ENCODE measurements around the gene PLEKHM2. TPM values are rescaled to one million over a fixed set of nuclear protein-coding genes. Genes with fewer than 3 reads are reported as not detected.

The PLEKHM2 gene
- total RNA-seq, 5 donors from 2014 or later (not counting 1 experiment from before 2014, with no cell fraction given), result 52.5 to 65.2 (median 59.6) TPM

- Histone ChIP-seq H3K27ac (ENCODE audit: low read length) (peak overlapping the region; percentile 54), H3K4me1 (ENCODE audit: control insufficient read depth in 1 of 2, extremely low read depth in 1 of 2, insufficient read depth in 2 of 2, low read length in 2 of 2) (peaks cover 7 to 35% of the 10 kb centered on the region in 2 experiments), H3K4me3 (ENCODE audit: control insufficient read depth in 1 of 2, extremely low read depth in 1 of 2, low read length in 1 of 2) (peak overlapping the region; percentile 55 to 60), H3K9me3 (no peaks in the 10 kb centered on the region), H3K36me3 (ENCODE audit: control insufficient read depth in 2 of 2, extremely low read depth in 1 of 2, insufficient read depth in 1 of 2, low read length in 1 of 2) (no peaks in the 10 kb centered on the region), H3K27me3 (replicated peaks in 1 of 2; ENCODE audit: control insufficient read depth in 2 of 2, extremely low read depth in 1 of 2, insufficient read depth in 2 of 2, low read length in 1 of 2) (no peaks in the 10 kb centered on the region)
- peak overlapping the region; percentile 78 to 88 (median 88) for H3K4me3 Mint-ChIP-seq
- POLR2A ChIA-PET, result interaction anchor here in 1 of 2 donors (0.6 kb wide), 1 partner anchor 88 kb away, joined by 7 read pairs; no protein-coding TSS in a partner anchor
- CTCF ChIA-PET, result interaction anchor here in 1 of 2 donors (1.0 kb wide), 1 partner anchor 12 kb away, joined by 3 read pairs; no protein-coding TSS in a partner anchor
- H3K27me3 Mint-ChIP-seq, result no peaks in the 10 kb centered on the region
- H3K4me1 Mint-ChIP-seq, result peaks cover 28 to 44% (median 39%) of the 10 kb centered on the region in 3 donors
- H3K9me3 Mint-ChIP-seq, result no peaks in the 10 kb centered on the region
- WGBS (ENCODE audit: insufficient coverage), result under 1% methylated on average over 65 of the region's 72 CpGs
- DNase-seq (peak in 30 of 35 experiments; percentile 7 to 59 (median 20)), ATAC-seq (replicated peaks in 1 of 4) (peak; percentile 61 to 65 (median 64))
- H3K36me3 Mint-ChIP-seq, result peaks cover 6% of the 10 kb centered on the region
- H3K27ac Mint-ChIP-seq, result peak overlapping the region; percentile 85 to 92
These were observed 560 bp downstream of the PLEKHM2 start for GRCh38 chr1:15684468-15685291.

- 85% methylated on average over 3 of the region's 4 CpGs for WGBS (ENCODE audit: insufficient coverage)
- Histone ChIP-seq H3K9me3 (no peaks in the 10 kb centered on the region), H3K36me3 (ENCODE audit: control insufficient read depth in 2 of 2, extremely low read depth in 1 of 2, insufficient read depth in 1 of 2, low read length in 1 of 2) (no peaks in the 10 kb centered on the region), H3K4me1 (ENCODE audit: control insufficient read depth in 1 of 2, extremely low read depth in 1 of 2, insufficient read depth in 2 of 2, low read length in 2 of 2) (peaks cover 7 to 35% of the 10 kb centered on the region in 2 experiments), H3K27ac (ENCODE audit: low read length) (peak overlapping the region; percentile 54), H3K4me3 (ENCODE audit: control insufficient read depth in 1 of 2, extremely low read depth in 1 of 2, low read length in 1 of 2) (peak overlapping the region in 1 of 2 donors; percentile 28), H3K27me3 (replicated peaks in 1 of 2; ENCODE audit: control insufficient read depth in 2 of 2, extremely low read depth in 1 of 2, insufficient read depth in 2 of 2, low read length in 1 of 2) (no peaks in the 10 kb centered on the region)
- no peak for ATAC-seq (replicated peaks in 1 of 4)
- H3K9me3 Mint-ChIP-seq, result no peaks in the 10 kb centered on the region
- peak overlapping the region; percentile 7 to 92 for H3K27ac Mint-ChIP-seq
- POLR2A ChIA-PET, result no interaction called here
- DNase-seq, result no peak
- H3K36me3 Mint-ChIP-seq, result peaks cover 6% of the 10 kb centered on the region
- H3K27me3 Mint-ChIP-seq, result no peaks in the 10 kb centered on the region
- peaks cover 34 to 48% (median 44%) of the 10 kb centered on the region in 3 donors for H3K4me1 Mint-ChIP-seq
- H3K4me3 Mint-ChIP-seq, result peak overlapping the region; percentile 78 to 88 (median 88)
- CTCF ChIA-PET, result interaction anchor here in 1 of 2 donors (0.6 kb wide), 1 partner anchor 69 kb away, joined by 4 read pairs; the partner anchor contains the start of gene DDI2
These were observed 1.7 kb downstream of the PLEKHM2 start for GRCh38 chr1:15685820-15686219.

GRCh38 chr1:15687446-15687845 lies 3.3 kb downstream of the PLEKHM2 start:
- ChIA-PET POLR2A (no interaction called here), CTCF (no interaction called here)
- Histone ChIP-seq H3K36me3 (ENCODE audit: control insufficient read depth in 2 of 2, extremely low read depth in 1 of 2, insufficient read depth in 1 of 2, low read length in 1 of 2) (no peaks in the 10 kb centered on the region), H3K4me3 (ENCODE audit: control insufficient read depth in 1 of 2, extremely low read depth in 1 of 2, low read length in 1 of 2) (no peak overlapping the region), H3K4me1 (ENCODE audit: control insufficient read depth in 1 of 2, extremely low read depth in 1 of 2, insufficient read depth in 2 of 2, low read length in 2 of 2) (peaks cover 7 to 38% of the 10 kb centered on the region in 2 experiments), H3K27me3 (replicated peaks in 1 of 2; ENCODE audit: control insufficient read depth in 2 of 2, extremely low read depth in 1 of 2, insufficient read depth in 2 of 2, low read length in 1 of 2) (no peaks in the 10 kb centered on the region), H3K9me3 (no peaks in the 10 kb centered on the region), H3K27ac (ENCODE audit: low read length) (no peak overlapping the region)
- no peak for ATAC-seq (replicated peaks in 1 of 4)
- H3K36me3 Mint-ChIP-seq, result peaks cover 10% of the 10 kb centered on the region
- no peak for DNase-seq
- WGBS (ENCODE audit: insufficient coverage), result no CpG with 5 or more reads among the region's 2 CpGs
- H3K4me3 Mint-ChIP-seq, result peak overlapping the region in 2 of 3 donors; percentile 6 to 13
- no peaks in the 10 kb centered on the region for H3K27me3 Mint-ChIP-seq
- peak overlapping the region; percentile 34 to 58 for H3K27ac Mint-ChIP-seq
- H3K4me1 Mint-ChIP-seq, result peaks cover 44 to 54% (median 49%) of the 10 kb centered on the region in 3 donors
- no peaks in the 10 kb centered on the region for H3K9me3 Mint-ChIP-seq

DNA sequence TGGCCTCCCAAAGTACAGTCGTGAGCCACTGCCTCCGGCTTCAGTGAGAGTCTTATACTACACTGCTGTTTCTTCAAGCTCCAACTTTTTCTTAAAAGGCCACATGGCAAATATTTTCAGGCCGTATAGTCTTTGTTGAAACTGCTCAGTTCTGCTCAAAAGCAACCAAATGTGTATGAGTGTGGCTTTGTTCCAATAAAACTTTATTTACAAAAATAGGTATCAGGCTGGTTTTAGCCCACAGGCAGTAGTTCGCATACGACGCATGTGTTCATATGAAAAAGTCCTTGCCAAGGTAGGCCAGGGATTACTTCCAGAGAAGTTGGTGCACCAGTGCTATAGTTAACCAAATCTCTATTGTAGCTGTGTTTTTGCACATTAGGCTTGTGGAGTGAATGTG lies 6.2 kb downstream of the PLEKHM2 start:
- Histone ChIP-seq H3K9me3 (no peaks in the 10 kb centered on the region), H3K36me3 (ENCODE audit: control insufficient read depth in 2 of 2, extremely low read depth in 1 of 2, insufficient read depth in 1 of 2, low read length in 1 of 2) (no peaks in the 10 kb centered on the region), H3K27ac (ENCODE audit: low read length) (no peak overlapping the region), H3K4me1 (ENCODE audit: control insufficient read depth in 1 of 2, extremely low read depth in 1 of 2, insufficient read depth in 2 of 2, low read length in 2 of 2) (peaks cover 6 to 25% of the 10 kb centered on the region in 2 experiments), H3K4me3 (ENCODE audit: control insufficient read depth in 1 of 2, extremely low read depth in 1 of 2, low read length in 1 of 2) (no peak overlapping the region), H3K27me3 (replicated peaks in 1 of 2; ENCODE audit: control insufficient read depth in 2 of 2, extremely low read depth in 1 of 2, insufficient read depth in 2 of 2, low read length in 1 of 2) (no peaks in the 10 kb centered on the region)
- Mint-ChIP-seq H3K27me3 (no peaks in the 10 kb centered on the region), H3K4me3 (no peak overlapping the region), H3K4me1 (peaks cover 44 to 58% (median 52%) of the 10 kb centered on the region in 3 donors), H3K36me3 (peaks cover 10% of the 10 kb centered on the region), H3K9me3 (no peaks in the 10 kb centered on the region), H3K27ac (peak overlapping the region in 1 of 2 donors; percentile 53)
- ChIA-PET CTCF (no interaction called here), POLR2A (interaction anchor here in 1 of 2 donors (0.6 to 0.7 kb wide), 2 partner anchors 19 to 26 kb away, joined by 3 to 9 read pairs; no protein-coding TSS in a partner anchor)
- DNase-seq (no peak), ATAC-seq (replicated peaks in 1 of 4) (no peak)
- 100% methylated on average over 4 of the region's 6 CpGs for WGBS (ENCODE audit: insufficient coverage)

- WGBS (ENCODE audit: insufficient coverage), result 98% methylated on average over 9 of the region's 11 CpGs
- ATAC-seq (replicated peaks in 1 of 4) (no peak), DNase-seq (no peak)
- H3K36me3 ChIP-seq (ENCODE audit: control insufficient read depth in 2 of 2, extremely low read depth in 1 of 2, insufficient read depth in 1 of 2, low read length in 1 of 2), result no peaks in the 10 kb centered on the region
- no peaks in the 10 kb centered on the region for H3K9me3 ChIP-seq
- Mint-ChIP-seq H3K4me3 (no peak overlapping the region), H3K9me3 (no peaks in the 10 kb centered on the region), H3K4me1 (peaks cover 40 to 51% (median 43%) of the 10 kb centered on the region in 3 donors), H3K27ac (peak overlapping the region in 1 of 2 donors; percentile 8), H3K27me3 (no peaks in the 10 kb centered on the region), H3K36me3 (peaks cover 10% of the 10 kb centered on the region)
- ChIA-PET POLR2A (interaction anchor here (0.7 to 1.2 kb wide), 2 partner anchors 10 to 23 kb away, joined by 3 read pairs; no protein-coding TSS in a partner anchor), CTCF (interaction anchor here in 1 of 2 donors (0.5 kb wide), 1 partner anchor 635 kb away, joined by 3 read pairs; no protein-coding TSS in a partner anchor)
- peaks cover 2 to 22% of the 10 kb centered on the region in 2 experiments for H3K4me1 ChIP-seq (ENCODE audit: control insufficient read depth in 1 of 2, extremely low read depth in 1 of 2, insufficient read depth in 2 of 2, low read length in 2 of 2)
- no peaks in the 10 kb centered on the region for H3K27me3 ChIP-seq (replicated peaks in 1 of 2; ENCODE audit: control insufficient read depth in 2 of 2, extremely low read depth in 1 of 2, insufficient read depth in 2 of 2, low read length in 1 of 2)
- H3K4me3 ChIP-seq (ENCODE audit: control insufficient read depth in 1 of 2, extremely low read depth in 1 of 2, low read length in 1 of 2), result no peak overlapping the region
- H3K27ac ChIP-seq (ENCODE audit: low read length), result no peak overlapping the region
These were observed 7.4 kb downstream of the PLEKHM2 start for GRCh38 chr1:15691434-15692032.

- no peak for DNase-seq
- CTCF ChIA-PET, result interaction anchor here in 1 of 2 donors (0.5 kb wide), 1 partner anchor 634 kb away, joined by 3 read pairs; no protein-coding TSS in a partner anchor
- Mint-ChIP-seq H3K27ac (peak overlapping the region; percentile 59 to 80), H3K4me1 (peaks cover 41 to 54% (median 47%) of the 10 kb centered on the region in 3 donors), H3K4me3 (no peak overlapping the region), H3K9me3 (no peaks in the 10 kb centered on the region), H3K27me3 (no peaks in the 10 kb centered on the region), H3K36me3 (peaks cover 10% of the 10 kb centered on the region)
- WGBS (ENCODE audit: insufficient coverage), result 100% methylated on average over 3 of the region's 5 CpGs
- POLR2A ChIA-PET, result interaction anchor here in 1 of 2 donors (0.7 kb wide), 1 partner anchor 22 kb away, joined by 3 read pairs; no protein-coding TSS in a partner anchor
- no peak overlapping the region for H3K27ac ChIP-seq (ENCODE audit: low read length)
- H3K4me3 ChIP-seq (ENCODE audit: control insufficient read depth in 1 of 2, extremely low read depth in 1 of 2, low read length in 1 of 2), result no peak overlapping the region
- H3K36me3 ChIP-seq (ENCODE audit: control insufficient read depth in 2 of 2, extremely low read depth in 1 of 2, insufficient read depth in 1 of 2, low read length in 1 of 2), result no peaks in the 10 kb centered on the region
- no peaks in the 10 kb centered on the region for H3K27me3 ChIP-seq (replicated peaks in 1 of 2; ENCODE audit: control insufficient read depth in 2 of 2, extremely low read depth in 1 of 2, insufficient read depth in 2 of 2, low read length in 1 of 2)
- H3K9me3 ChIP-seq, result no peaks in the 10 kb centered on the region
- H3K4me1 ChIP-seq (ENCODE audit: control insufficient read depth in 1 of 2, extremely low read depth in 1 of 2, insufficient read depth in 2 of 2, low read length in 2 of 2), result peaks cover 4 to 23% of the 10 kb centered on the region in 2 experiments
- no peak for ATAC-seq (replicated peaks in 1 of 4)
These were observed 8.1 kb downstream of the PLEKHM2 start for GRCh38 chr1:15692121-15692682.

Measured in T-cell (primary cell).